OCI-LY7 (cell line): Measurements from ENCODE around the gene LRRC2.

Source experiments
- EZH2phosphoT487 ChIP-seq: fragments of 200-600 bp; sonication (generic); IDR thresholded peaks from 2 replicates; pipeline ENCODE4 v1.6.1; 2018; ENCODE audit warnings: low read depth, borderline replicate concordance, mild to moderate bottlenecking, mixed run types, antibody characterized with exemption, low read length, moderate library complexity, mixed read lengths
- TF ChIP-seq, protein P1 (sequence below): fragments of 200-600 bp; sonication (generic); conservative IDR thresholded peaks from 2 replicates; pipeline ENCODE4 v1.5.1; 2014; ENCODE audit warnings: mild to moderate bottlenecking, antibody characterized with exemption, low read length, moderate library complexity, mixed read lengths

DNA sequence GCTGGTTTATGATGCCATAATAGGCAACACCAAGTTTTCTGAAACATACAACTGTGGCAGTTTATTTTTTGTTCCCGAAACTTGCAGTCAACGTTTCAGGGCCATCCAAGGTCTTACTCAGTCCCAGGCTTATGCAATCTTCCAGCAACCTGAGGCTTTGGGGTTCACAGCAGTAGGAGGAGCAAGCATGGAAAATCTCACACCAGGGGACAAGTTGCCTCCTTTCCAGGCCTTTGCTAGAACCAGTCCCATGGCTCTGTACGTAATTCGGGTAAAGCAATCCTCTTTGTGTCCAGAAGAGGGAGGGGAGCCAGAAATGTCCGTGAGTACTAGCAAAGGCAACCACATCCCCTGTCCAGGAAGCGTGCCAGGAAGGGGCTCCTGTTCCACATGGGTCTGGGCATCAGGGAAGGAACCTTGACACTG lies 41.5 kb upstream of the LRRC2 start:
- TF ChIP-seq, protein P1, sequence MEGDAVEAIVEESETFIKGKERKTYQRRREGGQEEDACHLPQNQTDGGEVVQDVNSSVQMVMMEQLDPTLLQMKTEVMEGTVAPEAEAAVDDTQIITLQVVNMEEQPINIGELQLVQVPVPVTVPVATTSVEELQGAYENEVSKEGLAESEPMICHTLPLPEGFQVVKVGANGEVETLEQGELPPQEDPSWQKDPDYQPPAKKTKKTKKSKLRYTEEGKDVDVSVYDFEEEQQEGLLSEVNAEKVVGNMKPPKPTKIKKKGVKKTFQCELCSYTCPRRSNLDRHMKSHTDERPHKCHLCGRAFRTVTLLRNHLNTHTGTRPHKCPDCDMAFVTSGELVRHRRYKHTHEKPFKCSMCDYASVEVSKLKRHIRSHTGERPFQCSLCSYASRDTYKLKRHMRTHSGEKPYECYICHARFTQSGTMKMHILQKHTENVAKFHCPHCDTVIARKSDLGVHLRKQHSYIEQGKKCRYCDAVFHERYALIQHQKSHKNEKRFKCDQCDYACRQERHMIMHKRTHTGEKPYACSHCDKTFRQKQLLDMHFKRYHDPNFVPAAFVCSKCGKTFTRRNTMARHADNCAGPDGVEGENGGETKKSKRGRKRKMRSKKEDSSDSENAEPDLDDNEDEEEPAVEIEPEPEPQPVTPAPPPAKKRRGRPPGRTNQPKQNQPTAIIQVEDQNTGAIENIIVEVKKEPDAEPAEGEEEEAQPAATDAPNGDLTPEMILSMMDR = peak; percentile 38; the same call in 1 of the 2 replicates
- no peak for TF ChIP-seq EZH2phosphoT487
